ENCODE measurements around the gene CACNA2D2.

DNA sequence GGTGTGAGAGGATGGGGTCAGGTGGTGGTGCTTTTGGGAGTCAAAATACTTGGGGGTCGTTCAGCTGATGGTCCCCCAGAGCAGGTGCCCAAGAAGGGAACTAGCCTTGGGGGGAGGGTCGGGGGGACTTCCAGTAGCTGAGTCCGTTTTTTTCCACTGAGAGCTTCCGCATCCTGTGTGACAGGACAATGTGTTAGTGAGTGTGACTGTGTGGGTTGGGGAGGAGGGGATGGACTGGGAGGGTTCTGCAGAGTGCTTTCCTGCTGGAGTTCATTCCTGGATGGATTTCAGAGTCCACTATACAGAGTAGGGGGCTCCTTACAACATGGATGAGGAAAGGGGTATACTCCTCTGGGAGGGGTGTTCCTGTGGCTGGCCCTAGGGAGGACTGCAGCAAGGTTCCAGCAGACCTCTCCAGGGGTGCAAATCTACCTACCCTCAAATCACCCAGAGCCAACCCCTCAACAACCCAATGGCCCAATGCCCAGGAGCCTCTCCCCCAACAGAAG lies 180.3 kb downstream of the CACNA2D2 start:
- no peak for TF ChIP-seq CTCF (IDR thresholded peaks at IDR 0.05)
- TF ChIP-seq POLR2AphosphoS5 (IDR thresholded peaks at IDR 0.05; ENCODE audit: low read depth, low read length): no peak
- no peak for TF ChIP-seq REST (IDR thresholded peaks at IDR 0.05; ENCODE audit: insufficient read depth in 1 of 2, low read depth in 2 of 2, low read length in 1 of 2)
- TF ChIP-seq TCF7L2 (IDR thresholded peaks at IDR 0.05; ENCODE audit: low read depth, low read length): no peak
- no peak for TF ChIP-seq SIN3A (IDR thresholded peaks at IDR 0.05; ENCODE audit: borderline replicate concordance, insufficient read depth, low read depth, low read length)
